Stomach (tissue), 9 donors: ENCODE results near the gene NFXL1. TPM values are rescaled to one million over a fixed set of nuclear protein-coding genes. Genes with fewer than 3 reads are reported as not detected.

Source experiments
- DNase-seq, 2 donors: peaks; one replicate each; pipeline versions ENCODE4 v3.0.0 to v3.0.0-alpha.2; 2013 to 2019
- H3K27ac ChIP-seq, 5 donors: fragments of 200-600 bp in 4 of 5; sonication (generic) in 4 of 5; one replicate each; pipeline ENCODE4 v1.5.1; 2013 to 2019; ENCODE audit warnings: mild to moderate bottlenecking in 1 of 5, moderate library complexity in 1 of 5
- H3K27me3 ChIP-seq, 3 donors: fragments of 200-600 bp; sonication (generic); one replicate each; pipeline ENCODE4 v1.5.1; 2017 to 2019; ENCODE audit warnings: mixed run types in 1 of 3
- H3K36me3 ChIP-seq, 4 donors: fragments of 200-600 bp; sonication (generic); 1 replicate in 3 of 4; 2 replicates in 1 of 4; pipeline ENCODE4 v1.5.1; 2016 to 2019
- H3K4me1 ChIP-seq, 4 donors: fragments of 200-600 bp; sonication (generic); one replicate each; pipeline ENCODE4 v1.5.1; 2016 to 2019
- H3K4me3 ChIP-seq, 4 donors: fragments of 200-600 bp; sonication (generic) in 3 of 4; one replicate each; pipeline ENCODE4 v1.5.1; 2016 to 2019; ENCODE audit warnings: mild to moderate bottlenecking in 1 of 4
- H3K9me3 ChIP-seq, 4 donors: fragments of 200-600 bp; sonication (generic); one replicate each; pipeline ENCODE4 v1.5.1; 2016 to 2019
- CTCF ChIP-seq, 7 experiments: fragments of 450-650 bp in 4 of 7; fragments of 200-600 bp in 3 of 7; sonication (generic) in 3 of 7; IDR thresholded peaks; one replicate each; pipeline ENCODE4 v1.5.1; 2016 to 2019; ENCODE audit warnings: antibody characterized with exemption in 7 of 7, control low read depth in 2 of 7, mild to moderate bottlenecking in 1 of 7
- EP300 ChIP-seq: sonication (generic); formaldehyde crosslinking; IDR thresholded peaks from one replicate; pipeline ENCODE4 v1.6.1; 2017; ENCODE audit warnings: antibody characterized with exemption
- POLR2A ChIP-seq, 4 donors: fragments of 450-650 bp; IDR thresholded peaks; one replicate each; pipeline ENCODE4 v1.6.1; 2016; ENCODE audit warnings: antibody characterized with exemption in 4 of 4, control low read depth in 2 of 4, mild to moderate bottlenecking in 1 of 4, moderate library complexity in 1 of 4
- POLR2AphosphoS5 ChIP-seq, 3 donors: sonication (generic); formaldehyde crosslinking; IDR thresholded peaks; one replicate each; pipeline ENCODE4 v1.6.1; 2016; ENCODE audit warnings: antibody characterized with exemption in 3 of 3
- WGBS, 5 donors: extraction: QIAGEN DNeasy Blood & Tissue Kit in 3 of 5; methylation state at CpG; one replicate each; pipeline versions ENCODE4 v1.1.5 to v1.1.7; 2013 to 2018; 5-methylcytosine and 5-hydroxymethylcytosine counted together
- intact Hi-C: fragments of 100-400 bp; cut with DNase I; formaldehyde crosslinking; loops from one replicate; pipeline ENCODE4 v1.15.1; 2023; ENCODE audit warnings: low total_unique reads
- polyA plus RNA-seq, 3 donors: library from polyadenylated mRNA; stranded (reverse); fragments of 200-250 nt; gene quantifications; one replicate each; pipeline ENCODE4 v1.2.3, GENCODE V29; 2013
- total RNA-seq, 5 donors: library from RNA; depleted of rRNA; stranded (reverse); fragments of >200 nt; gene quantifications; one replicate each; pipeline versions ENCODE4 v1.1.0 to v1.2.3, GENCODE V29; 2014 to 2016
- donor health status: healthy with polysubstance abuse.
- donor health status: Bipolar disorder and iron deficiency.
- donor health status: healthy.

Gene NFXL1
- total and polyA plus RNA-seq, 8 donors, result 3.2 to 23.7 (median 13.7) TPM

- TF ChIP-seq POLR2A (IDR thresholded peaks at IDR 0.05) (no peak), CTCF (IDR thresholded peaks at IDR 0.05) (no peak), EP300 (no peak), POLR2AphosphoS5 (IDR thresholded peaks at IDR 0.05) (no peak)
- H3K4me1 ChIP-seq, result peaks cover under 1 to 5% (median 4%) of the 10 kb centered on the region in 4 donors
Observed at GRCh38 chr4:47842985-47843384, 71.4 kb downstream of the NFXL1 start.

DNA sequence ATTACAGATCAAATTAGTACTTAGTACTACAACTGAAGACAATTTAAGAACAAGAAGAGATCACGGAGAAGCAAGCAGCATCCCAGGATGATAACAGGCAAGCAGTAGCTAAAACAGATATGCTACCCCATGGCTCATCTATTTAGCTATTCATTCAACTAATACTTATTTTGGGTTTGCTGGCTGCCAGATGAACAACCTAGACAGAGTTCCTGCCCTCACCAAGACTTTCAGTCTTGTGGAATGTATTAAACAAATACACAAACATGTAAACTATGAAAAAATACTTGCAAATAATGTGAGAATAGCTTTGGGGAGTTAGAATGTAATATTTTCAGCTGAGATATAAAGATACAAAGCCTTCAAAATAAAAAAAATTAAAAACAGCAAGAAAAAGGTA is 74.1 kb downstream of the NFXL1 start:
- TF ChIP-seq POLR2AphosphoS5 (IDR thresholded peaks at IDR 0.05) (no peak), POLR2A (IDR thresholded peaks at IDR 0.05) (no peak), EP300 (no peak), CTCF (IDR thresholded peaks at IDR 0.05) (no peak)
- intact Hi-C loops, result no loop called here
- Histone ChIP-seq H3K27me3 (peaks cover 0 to 15% (median 9%) of the 10 kb centered on the region in 3 donors), H3K4me1 (peaks cover 21 to 32% (median 28%) of the 10 kb centered on the region in 4 donors), H3K27ac (no peak overlapping the region), H3K36me3 (peaks cover 0 to 29% (median 23%) of the 10 kb centered on the region in 4 donors), H3K4me3 (no peak overlapping the region), H3K9me3 (no peaks in the 10 kb centered on the region)
- WGBS, 5 donors, result 86 to 97% (median 91%) methylated on average over 1 of the region's 1 CpG
- no peak for DNase-seq

More at GRCh38 chr4:47842985-47843384, 71.4 kb downstream of the NFXL1 start:
- Histone ChIP-seq H3K27ac (no peak overlapping the region), H3K9me3 (no peaks in the 10 kb centered on the region), H3K27me3 (no peaks in the 10 kb centered on the region), H3K4me3 (no peak overlapping the region), H3K36me3 (peaks cover 0 to 45% (median 37%) of the 10 kb centered on the region in 4 donors)
- DNase-seq, result no peak
- intact Hi-C loops, result no loop called here

DNA sequence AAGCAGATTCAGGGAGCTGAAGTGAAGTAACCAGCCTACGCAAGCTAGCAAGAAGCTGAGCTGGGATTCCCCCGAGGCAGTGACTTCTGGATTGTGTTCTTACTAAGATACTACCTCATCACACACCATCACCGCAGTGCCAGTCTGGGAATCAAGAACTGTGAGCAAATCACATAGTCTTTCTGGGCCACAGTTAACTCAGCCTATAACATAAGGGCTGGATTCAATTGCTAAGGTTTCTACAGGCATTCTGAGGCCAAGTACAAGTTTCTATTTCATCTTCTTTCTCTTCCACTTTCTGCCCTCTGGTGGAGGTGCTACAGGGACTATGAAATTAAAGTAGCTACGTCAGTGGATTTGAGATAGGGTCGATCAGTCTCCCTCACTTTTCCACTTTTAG is 75.1 kb downstream of the NFXL1 start:
- Histone ChIP-seq H3K4me1 (peaks cover 21 to 32% (median 28%) of the 10 kb centered on the region in 4 donors), H3K9me3 (no peaks in the 10 kb centered on the region), H3K4me3 (no peak overlapping the region), H3K27me3 (peaks cover 0 to 22% (median 9%) of the 10 kb centered on the region in 3 donors), H3K36me3 (peaks cover 0 to 25% (median 18%) of the 10 kb centered on the region in 4 donors), H3K27ac (no peak overlapping the region)
- peak in 1 of 2 donors; percentile 50 for DNase-seq
- intact Hi-C loops, result no loop called here
- 68 to 76% (median 69%) methylated on average over 5 of the region's 5 CpGs for WGBS, 5 donors
- no peak for TF ChIP-seq POLR2A (IDR thresholded peaks at IDR 0.05)
- no peak for TF ChIP-seq EP300
- no peak for TF ChIP-seq POLR2AphosphoS5 (IDR thresholded peaks at IDR 0.05)
- TF ChIP-seq CTCF (IDR thresholded peaks at IDR 0.05), result no peak

DNA sequence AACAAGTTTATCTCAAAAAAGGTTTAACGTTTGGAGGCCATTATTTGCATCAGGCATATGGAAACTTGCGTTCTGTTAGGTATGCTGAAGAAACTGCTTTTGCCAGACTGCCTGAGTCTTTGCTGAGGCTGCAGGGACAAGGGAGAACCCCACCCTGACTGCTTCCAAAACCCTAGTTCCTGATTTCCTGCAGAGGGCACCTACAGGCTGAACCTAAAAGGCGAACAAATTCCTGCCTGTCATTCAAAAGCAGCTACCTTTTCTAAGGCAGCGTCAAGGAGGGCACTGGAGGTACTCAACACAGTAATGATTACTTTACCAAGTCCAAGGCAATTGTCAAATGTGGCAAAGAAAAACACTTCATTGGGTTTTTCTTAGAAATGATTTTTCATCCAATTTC is 75.9 kb downstream of the NFXL1 start:
- Histone ChIP-seq H3K4me3 (no peak overlapping the region), H3K4me1 (peaks cover 21 to 32% (median 28%) of the 10 kb centered on the region in 4 donors), H3K9me3 (no peaks in the 10 kb centered on the region), H3K36me3 (peaks cover 0 to 16% (median 11%) of the 10 kb centered on the region in 4 donors), H3K27me3 (peaks cover 0 to 22% (median 9%) of the 10 kb centered on the region in 3 donors), H3K27ac (no peak overlapping the region)
- WGBS, 5 donors, result 31 to 65% (median 49%) methylated on average over 4 of the region's 4 CpGs
- DNase-seq, result peak in 1 of 2 donors; percentile 14
- intact Hi-C loops, result no loop called here
- TF ChIP-seq POLR2A (IDR thresholded peaks at IDR 0.05) (no peak), POLR2AphosphoS5 (IDR thresholded peaks at IDR 0.05) (no peak), CTCF (IDR thresholded peaks at IDR 0.05) (no peak), EP300 (no peak)
